ENCODE measurements around the gene ANKFN1.

The ANKFN1 gene

DNA sequence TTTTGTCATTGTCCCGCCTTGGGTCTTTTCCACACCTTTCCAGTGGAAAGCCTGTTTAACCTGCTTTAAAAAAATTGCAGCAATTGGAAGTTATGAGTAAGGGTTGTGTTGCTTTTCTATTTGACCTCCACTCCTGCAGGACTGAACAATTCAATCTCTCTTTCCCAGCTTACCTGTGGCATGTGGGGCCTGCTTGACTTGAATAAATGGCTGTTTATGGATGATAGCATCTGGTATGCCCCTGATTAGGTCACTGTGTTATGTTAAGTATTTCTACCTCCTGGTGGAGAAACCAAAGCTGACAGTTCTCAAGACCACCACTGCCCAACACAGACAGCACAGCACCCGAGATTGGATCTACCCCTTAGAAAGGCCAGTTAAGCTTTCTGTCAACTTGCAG lies 375.4 kb downstream of the ANKFN1 start:
- no peaks in the 10 kb centered on the region; the same call in 1 of the 2 replicates for H3K9me3 ChIP-seq (ENCODE audit: control insufficient read depth, insufficient read depth, low read length)
- H3K27me3 ChIP-seq (ENCODE audit: control insufficient read depth, low read length): peaks cover 3% of the 10 kb centered on the region; the same call in 1 of the 2 replicates
- TF ChIP-seq, protein P1, sequence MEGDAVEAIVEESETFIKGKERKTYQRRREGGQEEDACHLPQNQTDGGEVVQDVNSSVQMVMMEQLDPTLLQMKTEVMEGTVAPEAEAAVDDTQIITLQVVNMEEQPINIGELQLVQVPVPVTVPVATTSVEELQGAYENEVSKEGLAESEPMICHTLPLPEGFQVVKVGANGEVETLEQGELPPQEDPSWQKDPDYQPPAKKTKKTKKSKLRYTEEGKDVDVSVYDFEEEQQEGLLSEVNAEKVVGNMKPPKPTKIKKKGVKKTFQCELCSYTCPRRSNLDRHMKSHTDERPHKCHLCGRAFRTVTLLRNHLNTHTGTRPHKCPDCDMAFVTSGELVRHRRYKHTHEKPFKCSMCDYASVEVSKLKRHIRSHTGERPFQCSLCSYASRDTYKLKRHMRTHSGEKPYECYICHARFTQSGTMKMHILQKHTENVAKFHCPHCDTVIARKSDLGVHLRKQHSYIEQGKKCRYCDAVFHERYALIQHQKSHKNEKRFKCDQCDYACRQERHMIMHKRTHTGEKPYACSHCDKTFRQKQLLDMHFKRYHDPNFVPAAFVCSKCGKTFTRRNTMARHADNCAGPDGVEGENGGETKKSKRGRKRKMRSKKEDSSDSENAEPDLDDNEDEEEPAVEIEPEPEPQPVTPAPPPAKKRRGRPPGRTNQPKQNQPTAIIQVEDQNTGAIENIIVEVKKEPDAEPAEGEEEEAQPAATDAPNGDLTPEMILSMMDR (IDR thresholded peaks at IDR 0.05; ENCODE audit: low read depth, low read length, poor library complexity, severe bottlenecking): no peak
- no peak for TF ChIP-seq EZH2phosphoT487 (IDR thresholded peaks at IDR 0.05; ENCODE audit: borderline replicate concordance, low read length)
- H3K9me2 ChIP-seq (replicated peaks; ENCODE audit: control insufficient read depth, low read length): no peaks in the 10 kb centered on the region
- no peaks in the 10 kb centered on the region for H4K20me1 ChIP-seq (ENCODE audit: control insufficient read depth, insufficient read depth, low read depth, low read length)
- no peak overlapping the region for H3K4me3 ChIP-seq (ENCODE audit: low read length)
- H3K4me1 ChIP-seq (ENCODE audit: control insufficient read depth, low read length): no peaks in the 10 kb centered on the region
- H3K4me2 ChIP-seq (ENCODE audit: low read length): no peak overlapping the region
- H3K36me3 ChIP-seq (ENCODE audit: control insufficient read depth, low read length): no peaks in the 10 kb centered on the region
- no peaks in the 10 kb centered on the region for H3F3A ChIP-seq (ENCODE audit: control insufficient read depth, insufficient read depth)
- no peaks in the 10 kb centered on the region for H3K79me2 ChIP-seq (ENCODE audit: control insufficient read depth, low read length)
- H3K27ac ChIP-seq (ENCODE audit: low read depth, low read length): no peak overlapping the region

DNA sequence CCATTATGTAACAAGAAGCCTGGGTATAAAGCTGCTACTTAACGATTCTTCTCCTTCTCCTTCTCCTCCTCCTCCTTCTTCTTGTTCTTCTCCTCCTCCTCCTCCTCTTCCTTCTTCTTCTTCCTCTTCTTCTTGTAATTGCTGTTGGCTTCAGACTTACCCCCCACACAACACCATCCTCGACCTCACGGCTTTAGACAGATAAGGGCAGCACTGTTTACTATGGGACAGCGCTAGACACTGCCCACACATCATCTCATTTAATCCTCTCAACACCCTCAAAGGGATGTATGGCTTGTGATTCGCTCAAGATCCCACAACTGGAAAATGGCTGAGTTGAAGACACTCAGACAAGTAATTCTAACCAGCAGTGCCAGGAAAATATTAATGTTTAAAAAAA lies 379.7 kb downstream of the ANKFN1 start:
- no peaks in the 10 kb centered on the region for H3K4me1 ChIP-seq (ENCODE audit: control insufficient read depth, low read length)
- no peaks in the 10 kb centered on the region for H3K79me2 ChIP-seq (ENCODE audit: control insufficient read depth, low read length)
- TF ChIP-seq EZH2phosphoT487 (IDR thresholded peaks at IDR 0.05; ENCODE audit: borderline replicate concordance, low read length): no peak
- TF ChIP-seq, protein P1 (IDR thresholded peaks at IDR 0.05; ENCODE audit: low read depth, low read length, poor library complexity, severe bottlenecking): no peak
- no peaks in the 10 kb centered on the region for H3F3A ChIP-seq (ENCODE audit: control insufficient read depth, insufficient read depth)
- peaks cover 3% of the 10 kb centered on the region; the same call in 1 of the 2 replicates for H3K27me3 ChIP-seq (ENCODE audit: control insufficient read depth, low read length)
- no peaks in the 10 kb centered on the region for H4K20me1 ChIP-seq (ENCODE audit: control insufficient read depth, insufficient read depth, low read depth, low read length)
- no peaks in the 10 kb centered on the region for H3K9me2 ChIP-seq (replicated peaks; ENCODE audit: control insufficient read depth, low read length)
- H3K36me3 ChIP-seq (ENCODE audit: control insufficient read depth, low read length): no peaks in the 10 kb centered on the region
- H3K4me2 ChIP-seq (ENCODE audit: low read length): no peak overlapping the region
- H3K27ac ChIP-seq (ENCODE audit: low read depth, low read length): no peak overlapping the region
- H3K9me3 ChIP-seq (ENCODE audit: control insufficient read depth, insufficient read depth, low read length): no peaks in the 10 kb centered on the region; the same call in 1 of the 2 replicates
- H3K4me3 ChIP-seq (ENCODE audit: low read length): no peak overlapping the region

DNA sequence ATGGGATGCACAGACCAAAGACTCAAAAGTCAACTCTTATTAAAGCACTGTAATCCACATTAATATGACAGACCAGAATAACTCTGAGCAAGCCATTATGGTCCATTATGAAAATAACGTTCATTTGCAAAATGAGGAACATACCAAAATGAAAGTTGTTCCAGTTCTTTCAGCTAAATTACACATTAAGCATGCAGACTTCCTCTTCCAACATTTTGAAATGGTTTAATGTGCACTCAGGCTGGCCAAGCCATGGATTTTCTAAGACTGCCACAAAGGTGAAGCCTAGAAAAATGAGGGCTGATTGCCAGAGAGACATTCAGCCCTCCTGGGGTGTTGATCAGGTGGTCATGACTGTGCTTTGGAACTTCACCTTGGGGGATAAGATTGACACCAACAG lies 383.5 kb downstream of the ANKFN1 start:
- Histone ChIP-seq H3K27ac (ENCODE audit: low read depth, low read length) (no peak overlapping the region), H3F3A (ENCODE audit: control insufficient read depth, insufficient read depth) (no peaks in the 10 kb centered on the region), H3K4me2 (ENCODE audit: low read length) (no peak overlapping the region), H3K36me3 (ENCODE audit: control insufficient read depth, low read length) (no peaks in the 10 kb centered on the region), H4K20me1 (ENCODE audit: control insufficient read depth, insufficient read depth, low read depth, low read length) (no peaks in the 10 kb centered on the region), H3K4me1 (ENCODE audit: control insufficient read depth, low read length) (no peaks in the 10 kb centered on the region), H3K27me3 (ENCODE audit: control insufficient read depth, low read length) (0 out of 2 replicates have a peak, but pooled peaks cover 3% of the 10 kb centered on the region), H3K4me3 (ENCODE audit: low read length) (no peak overlapping the region), H3K9me2 (replicated peaks; ENCODE audit: control insufficient read depth, low read length) (no peaks in the 10 kb centered on the region), H3K79me2 (ENCODE audit: control insufficient read depth, low read length) (no peaks in the 10 kb centered on the region), H3K9me3 (ENCODE audit: control insufficient read depth, insufficient read depth, low read length) (no peaks in the 10 kb centered on the region; the same call in 1 of the 2 replicates)
- TF ChIP-seq, protein P1 (IDR thresholded peaks at IDR 0.05; ENCODE audit: low read depth, low read length, poor library complexity, severe bottlenecking): no peak
- no peak for TF ChIP-seq EZH2phosphoT487 (IDR thresholded peaks at IDR 0.05; ENCODE audit: borderline replicate concordance, low read length)

Data from DOHH2 (cell line).